Measurements from ENCODE around the gene WNK4.
"Not testable (repeated sequence)": the region's sequence is repeated elsewhere in the genome, so short reads cannot be mapped to it uniquely, and the experiment has no call there.

Gene WNK4

GRCh38 chr17:42760652-42761581 lies 19.5 kb upstream of the WNK4 start, which contains the start of gene RAMP2:
TSS of gene RAMP2 (plus strand) at chr17:42761227. CDS start at chr17:42761262, 35 bp downstream.
- Histone ChIP-seq H3K9me3 (ENCODE audit: control insufficient read depth, insufficient read depth, low read length) (no peaks in the 10 kb centered on the region), H3K9ac (ENCODE audit: low read depth, low read length) (peak within 1 kb of the TSS; percentile 81), H3K36me3 (ENCODE audit: insufficient read depth, low read length) (no peaks in the 10 kb centered on the region), H3K4me1 (ENCODE audit: insufficient read depth, low read length) (peaks cover 16% of the 10 kb centered on the region)

- H3K9me3 ChIP-seq (ENCODE audit: control insufficient read depth, insufficient read depth, low read length): no peaks in the 10 kb centered on the region
- H3K36me3 ChIP-seq (ENCODE audit: insufficient read depth, low read length): no peaks in the 10 kb centered on the region
- H3K4me1 ChIP-seq (ENCODE audit: insufficient read depth, low read length): peaks cover 16% of the 10 kb centered on the region
- H3K9ac ChIP-seq (ENCODE audit: low read depth, low read length): peak overlapping the region; percentile 81; the same call in 1 of the 2 replicates
Observed at GRCh38 chr17:42761638-42762037, 18.8 kb upstream of the WNK4 start.

GRCh38 chr17:42766124-42766523 lies 14.3 kb upstream of the WNK4 start:
- H3K36me3 ChIP-seq (ENCODE audit: insufficient read depth, low read length): no peaks in the 10 kb centered on the region
- peaks cover 16% of the 10 kb centered on the region for H3K4me1 ChIP-seq (ENCODE audit: insufficient read depth, low read length)
- H3K9ac ChIP-seq (ENCODE audit: low read depth, low read length): no peak overlapping the region

GRCh38 chr17:42767512-42767911 lies 12.9 kb upstream of the WNK4 start:
- H3K9ac ChIP-seq (ENCODE audit: low read depth, low read length): no peak overlapping the region
- no peaks in the 10 kb centered on the region for H3K36me3 ChIP-seq (ENCODE audit: insufficient read depth, low read length)
- no peaks in the 10 kb centered on the region for H3K9me3 ChIP-seq (ENCODE audit: control insufficient read depth, insufficient read depth, low read length)
- peaks cover 8% of the 10 kb centered on the region for H3K4me1 ChIP-seq (ENCODE audit: insufficient read depth, low read length)

More at GRCh38 chr17:42766124-42766523, 14.3 kb upstream of the WNK4 start:
- H3K9me3 ChIP-seq (ENCODE audit: control insufficient read depth, insufficient read depth, low read length): no peaks in the 10 kb centered on the region

- H3K36me3 ChIP-seq (ENCODE audit: insufficient read depth, low read length); H3K9me3 ChIP-seq (ENCODE audit: control insufficient read depth, insufficient read depth, low read length); H3K4me1 ChIP-seq (ENCODE audit: insufficient read depth, low read length); H3K9ac ChIP-seq (ENCODE audit: low read depth, low read length): not testable (repeated sequence)
Observed at GRCh38 chr17:42768006-42768405, 12.4 kb upstream of the WNK4 start.

GRCh38 chr17:42769964-42770363 lies 10.4 kb upstream of the WNK4 start:
- not testable (repeated sequence) for H3K4me1 ChIP-seq (ENCODE audit: insufficient read depth, low read length); H3K36me3 ChIP-seq (ENCODE audit: insufficient read depth, low read length); H3K9ac ChIP-seq (ENCODE audit: low read depth, low read length)

GRCh38 chr17:42772945-42773289 lies 7.5 kb upstream of the WNK4 start:
- H3K9ac ChIP-seq (ENCODE audit: low read depth, low read length): peak overlapping the region; percentile 94
- peaks cover 6% of the 10 kb centered on the region; the same call in 1 of the 2 replicates for H3K4me1 ChIP-seq (ENCODE audit: insufficient read depth, low read length)
- H3K9me3 ChIP-seq (ENCODE audit: control insufficient read depth, insufficient read depth, low read length): no peaks in the 10 kb centered on the region
- peaks cover 25% of the 10 kb centered on the region for H3K36me3 ChIP-seq (ENCODE audit: insufficient read depth, low read length)

More at GRCh38 chr17:42769964-42770363, 10.4 kb upstream of the WNK4 start:
- not testable (repeated sequence) for H3K9me3 ChIP-seq (ENCODE audit: control insufficient read depth, insufficient read depth, low read length)

GRCh38 chr17:42773290-42774035 lies 6.9 kb upstream of the WNK4 start, which contains the start of gene VPS25:
TSS of gene VPS25 (plus strand) at chr17:42773449. CDS start at chr17:42773476, 27 bp downstream.
- H3K36me3 ChIP-seq (ENCODE audit: insufficient read depth, low read length): peaks cover 25% of the 10 kb centered on the region
- peak within 1 kb of the TSS; percentile 94 for H3K9ac ChIP-seq (ENCODE audit: low read depth, low read length)
- no peaks in the 10 kb centered on the region for H3K9me3 ChIP-seq (ENCODE audit: control insufficient read depth, insufficient read depth, low read length)
- peaks cover 6% of the 10 kb centered on the region; the same call in 1 of the 2 replicates for H3K4me1 ChIP-seq (ENCODE audit: insufficient read depth, low read length)

GRCh38 chr17:42774066-42774745 lies 6.2 kb upstream of the WNK4 start:
- H3K4me1 ChIP-seq (ENCODE audit: insufficient read depth, low read length): peaks cover 6% of the 10 kb centered on the region; the same call in 1 of the 2 replicates
- no peaks in the 10 kb centered on the region for H3K9me3 ChIP-seq (ENCODE audit: control insufficient read depth, insufficient read depth, low read length)
- H3K36me3 ChIP-seq (ENCODE audit: insufficient read depth, low read length): peaks cover 25% of the 10 kb centered on the region
- peak overlapping the region; percentile 94; the same call in 1 of the 2 replicates for H3K9ac ChIP-seq (ENCODE audit: low read depth, low read length)

- Histone ChIP-seq H3K4me1 (ENCODE audit: insufficient read depth, low read length) (peaks cover 6% of the 10 kb centered on the region; the same call in 1 of the 2 replicates), H3K9me3 (ENCODE audit: control insufficient read depth, insufficient read depth, low read length) (no peaks in the 10 kb centered on the region), H3K9ac (ENCODE audit: low read depth, low read length) (no peak overlapping the region), H3K36me3 (ENCODE audit: insufficient read depth, low read length) (peaks cover 25% of the 10 kb centered on the region)
Observed at GRCh38 chr17:42775534-42776098, 4.8 kb upstream of the WNK4 start.

- H3K4me1 ChIP-seq (ENCODE audit: insufficient read depth, low read length): peaks cover 27% of the 10 kb centered on the region
- H3K36me3 ChIP-seq (ENCODE audit: insufficient read depth, low read length): peaks cover 25% of the 10 kb centered on the region
- no peak overlapping the region for H3K9ac ChIP-seq (ENCODE audit: low read depth, low read length)
- H3K9me3 ChIP-seq (ENCODE audit: control insufficient read depth, insufficient read depth, low read length): no peaks in the 10 kb centered on the region
Observed at GRCh38 chr17:42778570-42778969, 1.8 kb upstream of the WNK4 start.

GRCh38 chr17:42779304-42779935 lies 990 bp upstream of the WNK4 start:
- Histone ChIP-seq H3K9ac (ENCODE audit: low read depth, low read length) (peak overlapping the region; percentile 66; the same call in 1 of the 2 replicates), H3K36me3 (ENCODE audit: insufficient read depth, low read length) (peaks cover 23% of the 10 kb centered on the region), H3K9me3 (ENCODE audit: control insufficient read depth, insufficient read depth, low read length) (no peaks in the 10 kb centered on the region), H3K4me1 (ENCODE audit: insufficient read depth, low read length) (peaks cover 31% of the 10 kb centered on the region)

- Histone ChIP-seq H3K4me1 (ENCODE audit: insufficient read depth, low read length) (peaks cover 28% of the 10 kb centered on the region), H3K9me3 (ENCODE audit: control insufficient read depth, insufficient read depth, low read length) (no peaks in the 10 kb centered on the region), H3K36me3 (ENCODE audit: insufficient read depth, low read length) (peaks cover 6% of the 10 kb centered on the region), H3K9ac (ENCODE audit: low read depth, low read length) (peak overlapping the region; percentile 66)
Observed at GRCh38 chr17:42780851-42781638, 635 bp downstream of the WNK4 start.
